NCI-H2171 (cell line): ENCODE data around the gene SERINC1.

Experiments used
- DNase-seq: peaks from one replicate; lab custom pipeline; 2025; lab: John Stamatoyannopoulos, UW

Gene SERINC1

DNA sequence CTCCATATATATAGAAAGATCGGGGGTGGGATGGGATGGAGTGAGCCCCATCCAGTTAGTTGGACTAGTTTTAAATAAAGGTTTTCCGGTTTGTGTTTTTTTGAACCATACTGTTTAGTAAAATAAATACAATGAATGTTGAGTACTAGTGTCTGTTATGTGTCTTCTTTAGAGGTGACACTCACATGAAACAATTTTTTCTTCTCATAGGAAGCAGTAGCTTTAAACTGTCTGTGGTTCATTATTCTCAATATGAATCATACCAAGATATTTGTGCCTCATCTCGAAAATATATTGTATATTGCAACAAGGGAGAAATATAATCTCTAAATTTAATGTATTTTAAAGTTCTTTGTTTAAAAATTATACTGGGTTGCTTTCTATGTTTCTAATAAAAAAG lies 38.8 kb downstream of the SERINC1 start:
- DNase-seq: no peak

GRCh38 chr6:122431780-122432179 lies 39.8 kb downstream of the SERINC1 start:
- DNase-seq: no peak

GRCh38 chr6:122429323-122429722 lies 42.3 kb downstream of the SERINC1 start:
- no peak for DNase-seq

DNA sequence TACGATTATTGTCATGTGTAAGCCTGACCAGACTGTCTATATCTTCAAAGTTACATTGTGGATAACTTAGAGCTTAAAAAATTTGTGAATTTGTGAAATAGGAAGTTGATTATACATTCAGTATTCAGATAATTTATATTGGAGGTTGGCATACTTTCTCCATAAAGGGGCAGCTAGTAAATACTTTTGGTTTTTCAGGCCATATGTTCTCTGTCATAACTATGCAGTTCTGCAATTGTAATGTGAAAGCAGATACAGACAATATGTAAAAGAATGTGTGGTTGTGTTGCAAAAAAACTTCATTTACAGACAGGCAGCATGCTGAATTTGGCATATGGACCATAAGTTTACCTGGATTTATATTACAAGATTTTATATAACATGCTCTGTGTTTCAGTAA lies 42.8 kb downstream of the SERINC1 start:
- DNase-seq: no peak

GRCh38 chr6:122426597-122426996 lies 45.0 kb downstream of the SERINC1 start:
- DNase-seq: no peak

DNA sequence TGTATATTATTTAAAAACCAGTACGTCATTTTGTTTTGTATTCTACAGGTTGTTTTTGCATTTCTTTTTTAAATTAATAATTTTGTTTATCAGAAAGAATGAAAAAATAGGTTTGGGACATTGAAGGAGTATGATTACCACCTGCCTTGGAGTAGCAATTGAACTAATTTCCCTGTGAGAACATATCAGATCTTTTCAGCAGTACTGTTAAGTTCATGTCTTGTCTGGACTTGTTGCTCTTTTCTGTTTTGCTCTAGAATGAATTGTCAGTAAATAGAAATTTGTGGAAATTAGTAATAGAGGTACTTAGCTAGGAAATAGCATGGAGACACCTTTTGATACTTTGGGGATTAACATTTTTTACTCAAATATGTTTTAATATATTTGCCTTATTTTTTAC lies 47.9 kb downstream of the SERINC1 start:
- DNase-seq: no peak

GRCh38 chr6:122422614-122423267 lies 48.9 kb downstream of the SERINC1 start:
- no peak for DNase-seq

DNA sequence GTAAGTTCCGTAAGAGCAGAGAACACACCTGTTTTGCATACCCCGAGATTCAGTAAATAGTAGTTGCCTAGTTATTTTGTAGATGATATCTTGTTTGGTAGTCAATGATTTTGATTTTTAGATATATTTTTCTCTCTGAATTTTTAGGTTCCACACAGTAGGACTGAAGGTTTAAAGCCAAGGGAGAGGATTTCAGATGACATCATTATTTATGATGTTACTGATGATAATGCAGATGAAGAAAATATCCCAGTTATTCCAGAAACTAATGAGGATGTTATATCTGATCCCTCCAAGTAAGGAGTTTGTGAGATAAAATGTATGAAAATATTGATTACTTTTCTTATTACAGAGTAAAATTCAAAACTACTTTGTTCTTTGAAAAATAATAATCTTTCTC lies 49.6 kb downstream of the SERINC1 start:
- no peak for DNase-seq

DNA sequence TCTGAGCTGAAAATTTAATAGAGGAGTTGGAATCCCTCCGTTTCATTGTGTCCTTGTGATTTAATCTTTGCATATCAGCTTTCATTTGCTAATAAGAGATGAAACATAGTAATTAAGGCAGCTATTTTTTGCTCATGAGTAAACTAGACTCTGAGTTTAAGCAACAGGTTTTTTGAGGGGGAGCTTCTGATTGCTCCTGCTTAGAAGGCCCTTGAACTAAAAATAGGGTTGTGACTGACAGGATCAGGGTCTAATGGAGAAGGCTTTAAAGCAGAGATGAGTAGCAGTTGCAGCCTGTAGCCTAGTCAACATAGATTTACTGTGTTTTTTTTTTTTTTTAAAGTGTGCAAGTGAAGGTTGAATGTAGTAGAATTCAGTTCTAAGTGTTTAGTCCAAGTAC lies 54.8 kb downstream of the SERINC1 start:
- DNase-seq: no peak

GRCh38 chr6:122412001-122412400 lies 59.6 kb downstream of the SERINC1 start:
- no peak for DNase-seq

GRCh38 chr6:122408702-122409458 lies 62.7 kb downstream of the SERINC1 start:
- DNase-seq: no peak

DNA sequence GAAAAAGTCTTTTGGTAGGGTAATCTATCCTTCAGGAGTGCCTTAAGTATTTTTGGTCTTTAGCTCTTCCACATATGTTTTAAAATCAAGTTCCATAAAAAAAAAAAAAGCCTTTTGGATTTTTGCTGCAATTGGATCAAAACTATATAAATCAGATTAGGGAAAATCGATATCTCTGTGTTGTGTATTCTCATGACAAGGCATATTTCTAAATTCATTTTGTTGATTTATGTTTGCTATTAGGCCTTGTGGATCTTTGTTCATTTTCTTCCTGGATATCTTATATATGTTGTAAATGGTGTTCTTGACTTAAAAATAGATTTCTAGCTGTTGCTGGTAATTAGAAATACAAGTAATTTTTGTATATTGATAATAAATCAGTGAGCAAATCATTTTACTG lies 63.4 kb downstream of the SERINC1 start:
- no peak for DNase-seq

- no peak for DNase-seq
Observed at GRCh38 chr6:122407712-122408111, 63.9 kb downstream of the SERINC1 start.

DNA sequence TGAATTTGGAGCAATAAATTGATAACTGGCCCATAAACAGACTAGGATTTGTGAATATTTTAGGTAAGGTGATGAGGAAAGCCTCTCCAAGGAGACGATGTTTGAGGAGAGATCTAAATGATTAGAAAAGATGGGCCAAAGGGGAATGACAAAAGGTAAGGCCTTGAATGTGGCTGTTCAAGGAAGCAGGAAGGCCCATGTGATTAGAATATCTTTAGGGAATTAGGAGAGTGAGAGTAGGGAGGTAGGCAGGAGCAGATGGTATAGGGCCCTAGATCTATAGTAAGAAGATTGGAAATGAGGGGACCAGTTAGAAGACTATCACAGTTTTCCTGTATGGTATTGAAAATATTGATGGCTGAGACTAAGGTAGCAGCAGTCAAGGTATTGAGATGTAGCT lies 65.4 kb downstream of the SERINC1 start:
- DNase-seq: no peak

- DNase-seq: no peak
Observed at GRCh38 chr6:122405417-122405816, 66.2 kb downstream of the SERINC1 start.

DNA sequence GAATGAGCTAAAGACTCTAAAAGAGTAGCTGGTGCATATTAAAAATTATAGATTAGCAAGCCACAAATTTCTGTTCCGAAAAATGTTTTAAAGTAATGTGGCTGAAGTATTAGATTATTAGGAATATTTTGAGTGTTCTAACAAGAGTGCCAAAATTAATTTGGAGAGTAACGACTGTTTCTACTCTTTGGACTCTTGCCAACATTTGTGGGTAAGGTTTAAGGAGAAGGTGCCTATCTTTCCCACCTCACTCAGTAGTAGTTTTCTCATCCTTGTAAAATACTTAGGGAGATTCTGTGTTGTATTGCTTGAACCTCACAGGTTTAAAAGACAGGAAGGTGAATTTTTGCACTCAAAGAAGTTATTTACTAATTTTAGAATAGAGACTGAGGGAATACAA lies 67.2 kb downstream of the SERINC1 start:
- no peak for DNase-seq

- no peak for DNase-seq
Observed at GRCh38 chr6:122401104-122401503, 70.5 kb downstream of the SERINC1 start.

DNA sequence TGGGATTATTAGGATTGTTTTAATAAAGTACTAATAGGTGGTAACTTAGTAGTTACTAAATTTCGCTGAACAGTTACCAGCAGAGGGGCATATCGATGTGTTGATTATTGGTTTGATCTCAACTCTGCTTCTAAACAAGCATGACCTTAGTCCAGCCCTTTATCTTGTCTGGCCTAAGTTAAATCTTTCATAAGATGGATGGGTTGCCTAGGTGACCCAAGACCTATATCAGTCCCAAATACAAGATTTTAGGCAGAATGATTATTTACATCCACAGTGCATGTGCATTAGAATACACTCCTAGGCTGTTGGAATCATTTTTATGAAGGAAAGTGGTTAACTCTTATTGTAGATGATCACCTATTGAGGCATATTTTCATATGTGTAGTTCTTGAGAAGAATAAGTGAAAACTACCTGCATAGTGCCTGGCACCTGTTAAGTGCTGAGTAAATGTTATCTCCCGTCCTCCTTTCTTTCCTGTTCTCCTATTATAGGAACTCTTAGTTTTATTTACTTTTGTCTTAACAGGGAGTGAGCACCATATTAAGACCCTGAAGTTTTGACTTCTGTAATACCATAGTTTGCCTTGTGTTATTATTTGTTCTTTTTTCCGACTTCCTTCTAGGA lies 71.0 kb downstream of the SERINC1 start:
- DNase-seq: no peak

DNA sequence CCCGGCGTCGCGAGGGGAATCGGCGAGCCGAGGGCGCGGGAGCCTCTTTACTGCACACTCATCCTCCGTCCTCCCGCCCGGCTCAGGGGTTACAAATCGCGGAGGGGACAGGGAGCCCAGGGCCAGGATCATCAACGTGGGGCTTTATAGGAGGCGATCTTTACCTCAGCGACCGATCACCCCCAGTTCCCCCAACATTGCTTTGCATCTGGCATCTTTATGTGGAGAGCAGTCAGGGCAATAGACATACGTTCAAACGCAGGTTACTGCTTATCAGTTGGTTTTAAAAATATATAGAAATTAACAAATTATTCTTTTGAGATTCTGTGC lies 71.5 kb downstream of the SERINC1 start:
- DNase-seq: peak; percentile 3

GRCh38 chr6:122399348-122400120 lies 72.1 kb downstream of the SERINC1 start, which contains the start of gene HSF2:
TSS of gene HSF2 (plus strand) at chr6:122399652. CDS start at chr6:122399738, 86 bp downstream.
- DNase-seq: peak; percentile 96

GRCh38 chr6:122399055-122399347 lies 72.6 kb downstream of the SERINC1 start:
- no peak for DNase-seq

DNA sequence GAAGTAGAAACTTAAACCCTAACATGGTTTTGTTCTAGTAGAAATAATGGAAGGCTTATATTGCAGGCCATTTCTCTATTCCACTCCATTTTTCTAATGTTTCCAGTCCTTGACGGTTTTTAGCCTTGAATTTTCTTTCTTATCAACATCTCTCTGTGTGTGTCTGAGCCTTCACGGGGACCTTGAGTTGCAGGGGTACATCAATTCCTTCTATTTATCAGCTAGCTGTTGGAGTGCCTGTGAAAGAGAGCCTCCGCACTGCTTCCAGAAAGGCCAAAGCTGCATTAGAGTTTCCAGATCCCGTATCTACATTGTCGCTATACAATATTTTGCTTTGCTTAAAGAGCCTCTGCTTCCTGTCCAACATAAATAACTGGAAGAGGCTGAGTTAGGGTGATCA lies 77.6 kb downstream of the SERINC1 start:
- DNase-seq: no peak

GRCh38 chr6:122393351-122393896 lies 78.2 kb downstream of the SERINC1 start:
- no peak for DNase-seq
